Upper lobe of right lung (tissue), 1 donor: ENCODE measurements around the gene UBQLN4. TPM values are rescaled to one million over a fixed set of nuclear protein-coding genes. Genes with fewer than 3 reads are reported as not detected.

Source experiments
- ATAC-seq: fragments of 200-7000 bp; cut with Tn5 transposase; one replicate; pipeline ENCODE4 v1.9.1; 2020; ENCODE audit warnings: mild to moderate bottlenecking, moderate library complexity
- DNase-seq: peaks from one replicate; pipeline ENCODE4 v3.0.0-alpha.2; 2020
- H3K27ac ChIP-seq: fragments of 200-600 bp; one replicate; pipeline ENCODE4 v1.8.0; 2022
- H3K27me3 ChIP-seq: fragments of 200-600 bp; one replicate; pipeline ENCODE4 v1.8.0; 2022; ENCODE audit warnings: mild to moderate bottlenecking
- H3K36me3 ChIP-seq: fragments of 200-600 bp; one replicate; pipeline ENCODE4 v1.8.0; 2022
- H3K4me1 ChIP-seq: fragments of 200-600 bp; one replicate; pipeline ENCODE4 v1.8.0; 2022
- H3K4me3 ChIP-seq: fragments of 200-600 bp; one replicate; pipeline ENCODE4 v1.8.0; 2022; ENCODE audit warnings: mild to moderate bottlenecking
- H3K9me3 ChIP-seq: fragments of 200-600 bp; one replicate; pipeline ENCODE4 v1.8.0; 2022
- CTCF ChIP-seq: fragments of 200-600 bp; IDR thresholded peaks from one replicate; pipeline ENCODE4 v1.8.0; 2022; ENCODE audit warnings: antibody characterized with exemption
- intact Hi-C: fragments of 100-400 bp; cut with DNase I; formaldehyde crosslinking; loops from one replicate; pipeline ENCODE4 v1.11.0; 2022
- total RNA-seq: library from RNA; stranded (reverse); fragmentation: NEBNext Ultra II Directional; extraction: Animal tissue kit (Norgen Biotek cat#: 25700); gene quantifications from one replicate; pipeline ENCODE4 v1.2.1, GENCODE V29; 2021
- donor health status: DM: no; HTN: yes; CAD: no; lungs with severe emphysema.

UBQLN4 gene
- total RNA-seq, 1 donor from 2014 or later: 37.0 TPM

- no peak for DNase-seq
- TF ChIP-seq CTCF: no peak
- intact Hi-C loops: no loop called here
- H3K27me3 ChIP-seq: no peaks in the 10 kb centered on the region
- no peak overlapping the region for H3K4me3 ChIP-seq
- no peak overlapping the region for H3K27ac ChIP-seq
- no peaks in the 10 kb centered on the region for H3K36me3 ChIP-seq
- no peaks in the 10 kb centered on the region for H3K9me3 ChIP-seq
- ATAC-seq: no peak
- H3K4me1 ChIP-seq: peaks cover 8% of the 10 kb centered on the region
Measured at GRCh38 chr1:155999964-156000363, 53.6 kb downstream of the UBQLN4 start.

GRCh38 chr1:155996166-155996565, 57.4 kb downstream of the UBQLN4 start:
- Histone ChIP-seq H3K9me3 (no peaks in the 10 kb centered on the region), H3K36me3 (no peaks in the 10 kb centered on the region), H3K27ac (no peak overlapping the region), H3K4me1 (peaks cover 10% of the 10 kb centered on the region), H3K4me3 (no peak overlapping the region), H3K27me3 (no peaks in the 10 kb centered on the region)
- ATAC-seq (no peak), DNase-seq (no peak)
- intact Hi-C loops: no loop called here
- no peak for TF ChIP-seq CTCF

- intact Hi-C loops: no loop called here
Measured at GRCh38 chr1:155993595-155993994, 60.0 kb downstream of the UBQLN4 start.

GRCh38 chr1:155990005-155990739, 63.4 kb downstream of the UBQLN4 start:
- no peaks in the 10 kb centered on the region for H3K27me3 ChIP-seq
- DNase-seq: no peak
- H3K27ac ChIP-seq: peak overlapping the region; percentile 47
- intact Hi-C loops: no loop called here
- no peak for TF ChIP-seq CTCF
- no peaks in the 10 kb centered on the region for H3K36me3 ChIP-seq
- H3K9me3 ChIP-seq: no peaks in the 10 kb centered on the region
- peaks cover 24% of the 10 kb centered on the region for H3K4me1 ChIP-seq
- no peak overlapping the region for H3K4me3 ChIP-seq
- ATAC-seq: peak; percentile 66

More at GRCh38 chr1:155993595-155993994, 60.0 kb downstream of the UBQLN4 start:
- H3K27me3 ChIP-seq: no peaks in the 10 kb centered on the region
- DNase-seq (no peak), ATAC-seq (peak; percentile 71)
- peaks cover 28% of the 10 kb centered on the region for H3K4me1 ChIP-seq
- H3K4me3 ChIP-seq: no peak overlapping the region
- no peaks in the 10 kb centered on the region for H3K9me3 ChIP-seq
- TF ChIP-seq CTCF: no peak
- H3K27ac ChIP-seq: peak overlapping the region; percentile 58
- H3K36me3 ChIP-seq: no peaks in the 10 kb centered on the region

GRCh38 chr1:155989242-155990004, 64.2 kb downstream of the UBQLN4 start:
- H3K9me3 ChIP-seq: no peaks in the 10 kb centered on the region
- peak overlapping the region; percentile 47 for H3K27ac ChIP-seq
- no peaks in the 10 kb centered on the region for H3K36me3 ChIP-seq
- peak; percentile 99 for TF ChIP-seq CTCF
- no peaks in the 10 kb centered on the region for H3K27me3 ChIP-seq
- H3K4me1 ChIP-seq: peaks cover 24% of the 10 kb centered on the region
- DNase-seq (peak; percentile 85), ATAC-seq (peak; percentile 94)
- intact Hi-C loops: loop anchor here (5.0 kb wide), 1 partner anchor 47 kb away; the partner anchor contains the start of gene RXFP4
- H3K4me3 ChIP-seq: peak overlapping the region; percentile 41

Other genes with a start within 250 kb of the UBQLN4 start
- gene GON4L, start 196.6 kb downstream of the UBQLN4 start, total RNA-seq: 49.5 TPM
- 8.9 TPM for gene SYT11, start 194.2 kb downstream of the UBQLN4 start, total RNA-seq
- gene RIT1, start 142.4 kb downstream of the UBQLN4 start, total RNA-seq: 49.9 TPM
- gene KHDC4, start 119.4 kb downstream of the UBQLN4 start, total RNA-seq: 40.1 TPM
- not detected for gene RXFP4, start 112.2 kb downstream of the UBQLN4 start, total RNA-seq
- 220 TPM for gene ARHGEF2, start 75.3 kb downstream of the UBQLN4 start, total RNA-seq
- 231 TPM for gene SSR2, start 32.8 kb downstream of the UBQLN4 start, total RNA-seq
- gene LAMTOR2, start 984 bp upstream of the UBQLN4 start, total RNA-seq: 49.7 TPM
- gene RAB25, start 7.4 kb upstream of the UBQLN4 start, total RNA-seq: 62.0 TPM
- 0.52 TPM for gene MEX3A, start 28.7 kb upstream of the UBQLN4 start, total RNA-seq
- 235 TPM for gene LMNA, start 60.9 kb upstream of the UBQLN4 start, total RNA-seq
- 30.7 TPM for gene SEMA4A, start 99.8 kb upstream of the UBQLN4 start, total RNA-seq
- 24.9 TPM for gene SLC25A44, start 140.3 kb upstream of the UBQLN4 start, total RNA-seq
- gene PMF1, start 159.2 kb upstream of the UBQLN4 start, total RNA-seq: 47.4 TPM
- gene BGLAP, start 188.4 kb upstream of the UBQLN4 start, total RNA-seq: 2.4 TPM
- 1.9 TPM for gene PAQR6, start 194.3 kb upstream of the UBQLN4 start, total RNA-seq
- 64.8 TPM for gene SMG5, start 229.0 kb upstream of the UBQLN4 start, total RNA-seq
- gene TMEM79, start 230.5 kb upstream of the UBQLN4 start, total RNA-seq: 3.3 TPM
- gene GLMP, start 241.9 kb upstream of the UBQLN4 start, total RNA-seq: 61.1 TPM
- gene VHLL, start 245.5 kb upstream of the UBQLN4 start, total RNA-seq: not detected